Measurements from ENCODE around the gene BIRC5. TPM values are rescaled to one million over a fixed set of nuclear protein-coding genes. Genes with fewer than 3 reads are reported as not detected.

BIRC5 gene
- total and polyA plus RNA-seq, 3 experiments from 2014 or later = 0.69 to 65.1 (median 61.0) TPM

- Mint-ChIP-seq H3K27me3 (no peaks in the 10 kb centered on the region), H3K4me3 (peak overlapping the region in 1 of 7 donors; percentile 9), H3K9me3 (no peaks in the 10 kb centered on the region), H3K36me3 (peaks cover 0 to 25% (median 0%) of the 10 kb centered on the region in 3 donors), H3K4me1 (peaks cover 29 to 56% (median 42%) of the 10 kb centered on the region in 3 donors), H3K27ac (no peak overlapping the region)
- H3K27ac ChIP-seq (ENCODE audit: low read depth, low read length) = no peak overlapping the region
- H3K36me3 ChIP-seq (ENCODE audit: insufficient read depth, low read length) = no peaks in the 10 kb centered on the region
- no peak overlapping the region for H3K4me3 ChIP-seq (ENCODE audit: low read length)
- DNase-seq = peak; percentile 60 to 84 (median 64)
- peaks cover 37% of the 10 kb centered on the region for H3K4me1 ChIP-seq (ENCODE audit: insufficient read depth, low read length)
- ChIA-PET CTCF (interaction anchor here (0.6 to 2.5 kb wide), 34 partner anchors 10 to 634 kb away, joined by 3 to 31 read pairs (median 4); partner anchors contain the start of genes AFMID, TK1, TMC6 and TMC8), POLR2A (interaction anchor here (0.6 to 1.6 kb wide), 7 partner anchors 33 to 91 kb away, joined by 3 to 7 read pairs (median 5); no protein-coding TSS in a partner anchor)
- no peaks in the 10 kb centered on the region for H3K27me3 ChIP-seq (ENCODE audit: insufficient read depth, low read length, poor library complexity, severe bottlenecking)
- H3K9me3 ChIP-seq (ENCODE audit: low read length) = no peaks in the 10 kb centered on the region
Measured at GRCh38 chr17:78176548-78177025, 37.5 kb upstream of the BIRC5 start.

GRCh38 chr17:78179372-78179771, 34.7 kb upstream of the BIRC5 start:
- POLR2A ChIA-PET = no interaction called here
- DNase-seq = no peak
- peaks cover 16% of the 10 kb centered on the region for H3K4me1 ChIP-seq (ENCODE audit: insufficient read depth, low read length)
- no peaks in the 10 kb centered on the region for H3K36me3 ChIP-seq (ENCODE audit: insufficient read depth, low read length)
- Mint-ChIP-seq H3K27ac (peak overlapping the region in 4 of 8 donors; percentile 17 to 88 (median 58)), H3K27me3 (no peaks in the 10 kb centered on the region), H3K36me3 (no peaks in the 10 kb centered on the region), H3K9me3 (no peaks in the 10 kb centered on the region), H3K4me1 (peaks cover 11 to 28% (median 17%) of the 10 kb centered on the region in 3 donors), H3K4me3 (peak overlapping the region in 3 of 7 donors; percentile 34 to 66 (median 36))
- H3K27me3 ChIP-seq (ENCODE audit: insufficient read depth, low read length, poor library complexity, severe bottlenecking) = no peaks in the 10 kb centered on the region
- H3K4me3 ChIP-seq (ENCODE audit: low read length) = no peak overlapping the region
- H3K27ac ChIP-seq (ENCODE audit: low read depth, low read length) = no peak overlapping the region
- no peaks in the 10 kb centered on the region for H3K9me3 ChIP-seq (ENCODE audit: low read length)
- CTCF ChIA-PET = interaction anchor here (0.6 to 2.4 kb wide), 4 partner anchors 26 to 94 kb away, joined by 4 to 9 read pairs (median 4); no protein-coding TSS in a partner anchor

DNA sequence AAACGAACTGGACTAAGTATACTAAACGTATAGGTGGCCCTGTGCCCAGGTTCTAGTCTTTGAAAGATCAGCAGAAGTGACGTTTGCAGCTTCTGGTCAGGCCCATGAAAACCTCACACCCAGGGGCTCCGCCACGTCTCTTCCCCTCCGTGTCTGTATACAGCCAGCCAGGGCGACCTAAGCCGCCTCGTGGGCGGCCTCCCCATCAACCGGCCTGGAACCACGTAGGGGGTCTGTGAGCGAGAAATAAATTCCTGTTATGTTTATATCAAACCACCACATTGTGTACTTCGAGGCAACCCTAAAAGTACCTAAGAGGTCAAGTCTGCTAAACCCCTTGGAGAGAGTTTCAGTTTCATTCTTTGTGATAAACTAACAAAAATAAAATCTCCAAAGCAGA, 34.0 kb upstream of the BIRC5 start:
- H3K27me3 Mint-ChIP-seq = no peaks in the 10 kb centered on the region
- POLR2A ChIA-PET = no interaction called here

DNA sequence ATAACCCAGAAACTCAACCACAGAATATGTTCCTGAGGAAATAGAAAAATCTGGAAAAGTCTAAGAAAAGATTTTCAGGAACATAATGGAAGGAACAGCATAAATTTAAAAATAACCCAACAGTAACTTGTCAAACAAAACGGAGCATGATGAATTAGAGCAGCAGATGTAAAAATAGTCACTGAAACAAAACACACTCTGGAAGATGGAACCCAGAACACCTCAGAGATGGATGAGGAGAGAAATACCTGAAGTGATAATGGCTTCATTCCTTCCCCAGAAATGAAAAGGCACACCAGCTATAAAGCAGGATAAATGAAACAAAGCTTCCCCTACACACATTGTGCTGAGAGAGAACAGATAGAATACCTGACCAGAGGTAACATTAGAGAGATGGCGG, 33.5 kb upstream of the BIRC5 start:
- CTCF ChIA-PET = interaction anchor here (1.0 to 1.5 kb wide), 3 partner anchors 42 to 52 kb away, joined by 3 to 4 read pairs (median 3); partner anchors contain the start of gene TMC6
- Mint-ChIP-seq H3K9me3 (no peaks in the 10 kb centered on the region), H3K27ac (peak overlapping the region in 7 of 8 donors; percentile 6 to 89 (median 52)), H3K4me3 (peak overlapping the region; percentile 46 to 86 (median 65)), H3K27me3 (no peaks in the 10 kb centered on the region), H3K4me1 (peaks cover 13 to 23% (median 23%) of the 10 kb centered on the region in 3 donors), H3K36me3 (no peaks in the 10 kb centered on the region)
- Histone ChIP-seq H3K4me1 (ENCODE audit: insufficient read depth, low read length) (peaks cover 12% of the 10 kb centered on the region), H3K4me3 (ENCODE audit: low read length) (no peak overlapping the region), H3K27ac (ENCODE audit: low read depth, low read length) (no peak overlapping the region), H3K27me3 (ENCODE audit: insufficient read depth, low read length, poor library complexity, severe bottlenecking) (no peaks in the 10 kb centered on the region), H3K9me3 (ENCODE audit: low read length) (no peaks in the 10 kb centered on the region), H3K36me3 (ENCODE audit: insufficient read depth, low read length) (no peaks in the 10 kb centered on the region)
- POLR2A ChIA-PET = no interaction called here
- no peak for DNase-seq

More for the DNA sequence above, 34.0 kb upstream of the BIRC5 start:
- no peak for DNase-seq
- Histone ChIP-seq H3K9me3 (ENCODE audit: low read length) (no peaks in the 10 kb centered on the region), H3K4me3 (ENCODE audit: low read length) (no peak overlapping the region), H3K27me3 (ENCODE audit: insufficient read depth, low read length, poor library complexity, severe bottlenecking) (no peaks in the 10 kb centered on the region), H3K4me1 (ENCODE audit: insufficient read depth, low read length) (peaks cover 12% of the 10 kb centered on the region), H3K27ac (ENCODE audit: low read depth, low read length) (no peak overlapping the region), H3K36me3 (ENCODE audit: insufficient read depth, low read length) (no peaks in the 10 kb centered on the region)
- Mint-ChIP-seq H3K36me3 (no peaks in the 10 kb centered on the region), H3K4me3 (peak overlapping the region; percentile 46 to 86 (median 65)), H3K4me1 (peaks cover 13 to 28% (median 22%) of the 10 kb centered on the region in 3 donors), H3K9me3 (no peaks in the 10 kb centered on the region), H3K27ac (peak overlapping the region in 7 of 8 donors; percentile 37 to 89 (median 68))
- CTCF ChIA-PET = interaction anchor here (0.6 to 1.5 kb wide), 4 partner anchors 27 to 52 kb away, joined by 3 to 4 read pairs (median 4); partner anchors contain the start of gene TMC6

DNA sequence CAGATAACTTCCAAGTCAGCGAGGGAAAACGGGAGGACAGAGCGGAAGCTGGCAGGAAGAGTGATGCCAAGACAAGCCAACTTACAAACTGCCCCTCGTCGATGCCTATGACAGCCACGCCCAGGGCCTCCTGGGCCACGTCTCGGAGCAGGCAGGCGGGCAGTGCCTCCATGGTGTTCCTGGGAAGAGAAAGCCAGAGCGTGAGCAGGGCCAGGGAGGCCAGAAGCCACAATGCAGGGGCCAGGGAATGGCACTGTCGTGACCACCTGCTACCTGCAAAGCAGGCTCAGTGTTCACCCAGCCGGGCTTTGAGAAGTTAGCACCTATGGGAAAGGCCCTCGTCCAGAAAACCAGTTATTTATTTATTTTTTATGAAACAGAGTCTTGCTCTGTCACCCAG, 31.5 kb upstream of the BIRC5 start:
- Histone ChIP-seq H3K9me3 (ENCODE audit: low read length) (no peaks in the 10 kb centered on the region), H3K36me3 (ENCODE audit: insufficient read depth, low read length) (no peaks in the 10 kb centered on the region), H3K27ac (ENCODE audit: low read depth, low read length) (no peak overlapping the region), H3K27me3 (ENCODE audit: insufficient read depth, low read length, poor library complexity, severe bottlenecking) (no peaks in the 10 kb centered on the region), H3K4me3 (ENCODE audit: low read length) (no peak overlapping the region), H3K4me1 (ENCODE audit: insufficient read depth, low read length) (peaks cover 4% of the 10 kb centered on the region)
- H3K36me3 Mint-ChIP-seq = no peaks in the 10 kb centered on the region
- no peak overlapping the region for H3K27ac Mint-ChIP-seq
- POLR2A ChIA-PET = interaction anchor here (0.7 kb wide), 1 partner anchor 44 kb away, joined by 7 read pairs; no protein-coding TSS in a partner anchor
- DNase-seq = no peak
- peaks cover 13 to 22% (median 21%) of the 10 kb centered on the region in 3 donors for H3K4me1 Mint-ChIP-seq
- no peaks in the 10 kb centered on the region for H3K9me3 Mint-ChIP-seq
- no peaks in the 10 kb centered on the region for H3K27me3 Mint-ChIP-seq
- CTCF ChIA-PET = no interaction called here
- no peak overlapping the region for H3K4me3 Mint-ChIP-seq

DNA sequence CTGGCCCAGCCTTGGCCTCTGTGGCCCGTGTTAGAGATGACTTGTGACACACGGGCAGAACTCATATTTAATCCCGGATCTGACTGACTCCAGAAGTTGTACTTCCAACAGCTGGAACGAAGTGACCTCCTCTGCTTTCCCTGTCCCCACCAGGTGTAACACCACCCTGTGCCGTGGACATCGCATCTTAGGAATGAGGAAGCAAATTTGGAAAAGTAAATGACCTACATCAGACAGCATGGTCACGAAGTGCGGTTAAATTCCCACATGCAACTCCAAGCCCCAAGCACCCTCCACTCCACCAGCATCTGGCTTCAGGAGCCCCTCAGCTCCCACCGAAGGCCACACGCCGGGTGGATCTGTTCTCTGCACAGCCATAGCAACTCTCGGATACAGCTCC, 30.1 kb upstream of the BIRC5 start:
- POLR2A ChIA-PET = no interaction called here
- no peak overlapping the region for H3K27ac ChIP-seq (ENCODE audit: low read depth, low read length)
- CTCF ChIA-PET = no interaction called here
- Mint-ChIP-seq H3K27ac (peak overlapping the region in 2 of 8 donors; percentile 17 to 65), H3K36me3 (no peaks in the 10 kb centered on the region), H3K4me3 (no peak overlapping the region), H3K4me1 (peaks cover 15 to 27% (median 25%) of the 10 kb centered on the region in 3 donors), H3K27me3 (no peaks in the 10 kb centered on the region), H3K9me3 (no peaks in the 10 kb centered on the region)
- no peaks in the 10 kb centered on the region for H3K36me3 ChIP-seq (ENCODE audit: insufficient read depth, low read length)
- no peaks in the 10 kb centered on the region for H3K27me3 ChIP-seq (ENCODE audit: insufficient read depth, low read length, poor library complexity, severe bottlenecking)
- peaks cover 6% of the 10 kb centered on the region for H3K4me1 ChIP-seq (ENCODE audit: insufficient read depth, low read length)
- no peak overlapping the region for H3K4me3 ChIP-seq (ENCODE audit: low read length)
- DNase-seq = no peak
- no peaks in the 10 kb centered on the region for H3K9me3 ChIP-seq (ENCODE audit: low read length)

DNA sequence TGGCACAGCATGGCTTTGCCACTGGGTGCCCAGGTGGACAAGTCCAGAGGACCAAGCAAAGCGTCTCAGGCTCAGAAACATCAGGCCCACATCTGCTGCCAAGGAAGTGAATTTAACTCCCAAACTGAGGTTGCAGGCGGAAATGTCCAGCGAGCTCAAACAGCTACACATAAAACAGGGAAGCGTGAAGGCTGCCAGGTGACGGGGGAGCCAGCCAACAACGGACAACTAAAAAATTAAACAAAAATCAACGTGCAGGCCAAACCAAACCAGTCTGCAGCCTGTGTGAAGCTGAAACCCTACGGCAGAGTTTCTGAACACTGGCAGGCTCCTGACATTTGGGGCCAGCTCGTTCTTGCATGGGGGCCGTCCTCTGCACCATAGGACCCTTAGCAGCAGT, 29.7 kb upstream of the BIRC5 start:
- ChIA-PET CTCF (no interaction called here), POLR2A (no interaction called here)
- no peaks in the 10 kb centered on the region for H3K9me3 ChIP-seq (ENCODE audit: low read length)
- Mint-ChIP-seq H3K4me1 (peaks cover 15 to 27% (median 25%) of the 10 kb centered on the region in 3 donors), H3K36me3 (no peaks in the 10 kb centered on the region), H3K4me3 (no peak overlapping the region), H3K9me3 (no peaks in the 10 kb centered on the region), H3K27ac (no peak overlapping the region), H3K27me3 (no peaks in the 10 kb centered on the region)
- no peaks in the 10 kb centered on the region for H3K27me3 ChIP-seq (ENCODE audit: insufficient read depth, low read length, poor library complexity, severe bottlenecking)
- peaks cover 6% of the 10 kb centered on the region for H3K4me1 ChIP-seq (ENCODE audit: insufficient read depth, low read length)
- H3K27ac ChIP-seq (ENCODE audit: low read depth, low read length) = no peak overlapping the region
- no peaks in the 10 kb centered on the region for H3K36me3 ChIP-seq (ENCODE audit: insufficient read depth, low read length)
- no peak for DNase-seq
- H3K4me3 ChIP-seq (ENCODE audit: low read length) = no peak overlapping the region

- CTCF ChIA-PET = interaction anchor here (1.2 kb wide), 1 partner anchor 51 kb away, joined by 4 read pairs; no protein-coding TSS in a partner anchor
Measured at GRCh38 chr17:78184868-78185267, 29.2 kb upstream of the BIRC5 start.

More at GRCh38 chr17:78184868-78185267, 29.2 kb upstream of the BIRC5 start:
- H3K4me3 ChIP-seq (ENCODE audit: low read length) = no peak overlapping the region
- Mint-ChIP-seq H3K27ac (peak overlapping the region in 3 of 8 donors; percentile 51 to 70 (median 60)), H3K4me1 (peaks cover 15 to 27% (median 25%) of the 10 kb centered on the region in 3 donors), H3K36me3 (no peaks in the 10 kb centered on the region), H3K4me3 (peak overlapping the region in 5 of 7 donors; percentile 18 to 70 (median 42)), H3K27me3 (no peaks in the 10 kb centered on the region), H3K9me3 (no peaks in the 10 kb centered on the region)
- DNase-seq = no peak
- H3K4me1 ChIP-seq (ENCODE audit: insufficient read depth, low read length) = peaks cover 6% of the 10 kb centered on the region
- H3K27ac ChIP-seq (ENCODE audit: low read depth, low read length) = no peak overlapping the region
- POLR2A ChIA-PET = no interaction called here
- H3K36me3 ChIP-seq (ENCODE audit: insufficient read depth, low read length) = no peaks in the 10 kb centered on the region
- no peaks in the 10 kb centered on the region for H3K27me3 ChIP-seq (ENCODE audit: insufficient read depth, low read length, poor library complexity, severe bottlenecking)
- no peaks in the 10 kb centered on the region for H3K9me3 ChIP-seq (ENCODE audit: low read length)
